ENCODE data around the gene DNM2.
"Not testable (repeated sequence)": the region's sequence is repeated elsewhere in the genome, so short reads cannot be mapped to it uniquely, and the experiment has no call there.

The DNM2 gene

DNA sequence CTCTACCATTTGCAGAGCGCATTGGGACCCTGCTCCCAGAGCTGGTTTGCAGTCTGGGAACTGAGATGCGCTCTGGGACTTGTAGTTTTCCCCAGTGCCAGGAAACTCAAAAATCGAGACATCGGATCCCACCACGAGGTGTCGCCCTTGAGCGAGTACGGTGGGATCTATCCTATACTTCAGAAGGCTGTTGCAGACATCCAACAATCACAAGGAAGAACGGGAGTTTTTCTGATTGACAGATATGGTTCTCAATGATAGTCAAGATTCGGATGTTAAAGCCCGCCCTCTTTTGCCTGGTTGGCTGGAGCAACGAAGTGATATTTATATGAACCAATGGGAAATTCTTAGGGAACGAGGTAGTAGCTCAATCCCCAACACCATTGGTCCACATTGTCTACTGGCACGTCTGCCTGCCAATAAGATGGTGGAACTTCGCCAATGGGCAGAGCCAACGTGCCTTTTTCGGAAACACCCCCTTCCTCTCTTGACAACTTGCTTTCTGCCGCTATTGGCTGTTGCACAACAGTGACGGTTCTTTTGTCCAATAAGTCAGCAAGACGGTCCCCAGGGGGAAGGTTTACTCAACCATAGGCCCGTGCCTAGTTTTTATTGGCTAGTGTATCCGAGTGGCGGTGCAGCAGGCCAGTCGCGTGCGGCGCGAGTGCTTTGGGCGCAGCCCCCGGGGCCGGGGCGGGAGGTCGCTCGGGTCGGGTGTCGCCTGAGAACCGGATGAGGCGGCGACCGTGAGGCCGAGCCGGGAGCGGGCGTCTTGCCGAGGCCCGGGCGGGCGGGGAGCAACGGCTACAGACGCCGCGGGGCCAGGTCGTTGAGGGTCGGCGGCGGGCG, at the start of gene DNM2:
DNM2 (plus strand) TSS at position 724 of the 849 bp plus-strand sequence. CDS start 164 bp downstream, outside the sequence.
- DNase-seq: peak; percentile 97

DNA sequence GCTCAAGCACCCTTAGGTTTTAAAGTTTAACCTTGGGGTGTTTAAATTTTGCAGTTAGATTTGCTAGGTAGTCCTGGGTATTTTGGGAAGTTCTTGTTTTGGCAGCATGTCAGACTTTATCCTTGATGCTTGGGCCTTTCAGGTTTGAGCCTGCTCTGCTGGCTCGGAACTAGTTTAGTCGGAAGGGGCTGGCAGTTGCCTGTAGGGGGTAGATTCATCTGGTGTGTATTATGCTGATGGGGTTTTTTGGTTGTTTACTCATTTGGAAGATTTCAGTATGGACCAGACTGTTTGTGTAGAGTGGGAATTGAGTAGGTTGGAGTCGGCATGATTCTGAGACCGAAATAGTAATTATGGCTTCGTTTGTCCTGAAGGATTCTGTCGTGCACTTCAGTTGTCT, 48.6 kb upstream of the DNM2 start:
- no peak for DNase-seq

DNA sequence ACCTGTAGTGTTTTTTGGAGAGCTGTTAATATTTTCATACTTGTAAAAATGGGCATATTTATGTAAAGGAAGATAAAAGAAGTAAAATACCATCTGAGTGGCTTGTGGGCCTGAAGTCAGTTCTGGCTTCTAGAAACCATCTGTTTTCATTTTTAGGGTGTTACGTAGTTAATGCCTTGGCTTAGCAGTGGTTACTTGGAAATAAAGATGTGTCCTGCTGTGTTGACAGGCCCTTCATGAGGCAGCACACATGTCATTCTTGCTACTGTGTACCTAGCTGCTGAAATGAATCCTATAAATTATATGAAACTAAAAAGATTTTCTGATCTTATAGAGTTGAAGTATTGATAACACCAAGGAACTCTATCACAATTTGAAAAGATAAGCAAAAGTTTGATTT, 47.7 kb upstream of the DNM2 start:
- DNase-seq: no peak

DNA sequence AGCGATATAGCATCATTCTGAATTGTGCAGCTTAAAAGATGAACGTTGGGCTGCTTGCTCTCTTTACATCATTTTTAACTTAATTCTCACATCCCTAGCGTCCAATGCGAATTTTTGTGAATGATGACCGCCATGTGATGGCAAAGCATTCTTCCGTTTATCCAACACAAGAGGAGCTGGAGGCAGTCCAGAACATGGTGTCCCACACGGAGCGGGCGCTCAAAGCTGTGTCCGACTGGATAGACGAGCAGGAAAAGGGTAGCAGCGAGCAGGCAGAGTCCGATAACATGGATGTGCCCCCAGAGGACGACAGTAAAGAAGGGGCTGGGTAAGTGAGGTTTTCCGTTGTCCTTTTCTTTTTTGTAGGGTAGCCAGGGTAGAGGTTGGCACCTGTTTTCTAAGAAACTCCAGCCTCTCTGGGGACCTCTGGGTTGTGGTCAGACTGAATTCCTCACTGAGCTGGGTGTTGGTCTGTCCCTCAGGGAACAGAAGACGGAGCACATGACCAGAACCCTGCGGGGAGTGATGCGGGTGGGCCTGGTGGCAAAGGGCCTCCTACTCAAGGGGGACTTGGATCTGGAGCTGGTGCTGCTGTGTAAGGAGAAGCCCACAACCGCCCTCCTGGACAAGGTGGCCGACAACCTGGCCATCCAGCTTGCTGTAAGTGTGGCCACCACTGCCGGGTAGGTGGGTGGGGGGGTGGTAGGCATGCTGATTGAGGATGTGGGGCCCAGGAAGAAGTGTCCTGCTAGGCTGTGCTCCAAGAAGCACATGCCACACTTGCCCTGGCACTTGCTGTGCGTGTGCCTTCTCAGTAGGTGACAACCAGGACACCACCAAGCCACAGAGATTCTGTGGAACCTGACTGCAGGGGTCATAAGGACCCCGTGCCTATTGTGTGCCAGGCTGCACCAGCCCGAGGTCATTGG, 46.7 kb upstream of the DNM2 start:
- no peak for DNase-seq

DNA sequence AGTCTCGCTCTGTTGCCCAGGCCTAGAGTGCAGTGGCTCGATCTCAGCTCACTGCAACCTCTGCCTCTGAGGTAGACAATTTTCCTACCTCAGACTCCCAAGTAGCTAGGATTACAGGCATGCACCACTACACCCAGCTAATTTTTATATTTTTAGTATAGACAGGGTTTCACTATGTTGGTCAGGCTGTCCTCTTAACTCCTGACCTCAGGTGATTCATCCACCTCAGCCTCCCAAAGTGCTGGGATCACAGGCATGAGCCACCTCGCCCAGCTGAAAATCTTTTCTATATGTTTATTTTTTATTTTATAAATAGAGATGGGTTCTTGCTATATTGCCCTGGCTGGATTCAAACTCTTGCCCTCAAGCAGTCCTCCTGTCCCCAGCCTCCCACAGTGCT, 46.0 kb upstream of the DNM2 start:
- DNase-seq: not testable (repeated sequence)

DNA sequence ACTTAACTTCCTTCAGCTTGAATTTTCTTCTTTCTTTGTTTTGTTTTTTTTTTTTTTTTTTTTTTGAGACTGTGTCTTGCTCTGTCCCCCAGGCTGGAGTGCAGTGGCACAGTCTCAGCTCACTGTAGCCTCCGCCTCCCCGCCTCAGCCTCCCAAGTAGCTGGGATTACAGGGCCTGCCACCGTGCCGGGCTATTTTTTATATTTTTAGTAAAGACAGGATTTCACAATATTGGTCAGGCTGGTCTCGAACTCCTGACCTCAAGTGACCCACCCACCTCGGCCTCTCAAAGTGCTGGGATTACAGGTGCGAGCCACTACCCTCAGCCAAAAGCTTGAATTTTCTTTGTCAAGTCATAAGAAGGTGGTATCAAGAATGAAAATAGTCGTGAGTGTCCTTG, 42.7 kb upstream of the DNM2 start:
- DNase-seq: not testable (repeated sequence)

DNA sequence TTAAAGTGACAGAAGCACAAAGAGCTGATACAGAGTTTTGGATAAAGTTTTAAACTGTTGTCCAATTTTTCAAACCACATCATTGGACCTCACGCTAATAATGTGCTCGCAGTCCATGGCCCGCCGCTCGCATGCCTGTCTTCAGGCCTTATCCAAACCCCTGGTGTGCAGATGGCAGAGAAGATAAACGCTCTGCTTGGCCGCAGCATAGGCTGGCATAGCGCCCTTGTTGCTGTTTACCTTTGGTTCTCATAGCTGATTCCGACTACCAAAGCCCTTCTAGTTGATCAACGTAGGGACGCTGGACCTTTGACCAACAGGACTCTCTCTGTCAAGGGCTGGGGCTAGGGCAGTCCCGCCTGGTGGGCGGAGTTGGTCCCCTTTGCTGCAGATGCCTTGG, 40.1 kb upstream of the DNM2 start:
- no peak for DNase-seq

DNA sequence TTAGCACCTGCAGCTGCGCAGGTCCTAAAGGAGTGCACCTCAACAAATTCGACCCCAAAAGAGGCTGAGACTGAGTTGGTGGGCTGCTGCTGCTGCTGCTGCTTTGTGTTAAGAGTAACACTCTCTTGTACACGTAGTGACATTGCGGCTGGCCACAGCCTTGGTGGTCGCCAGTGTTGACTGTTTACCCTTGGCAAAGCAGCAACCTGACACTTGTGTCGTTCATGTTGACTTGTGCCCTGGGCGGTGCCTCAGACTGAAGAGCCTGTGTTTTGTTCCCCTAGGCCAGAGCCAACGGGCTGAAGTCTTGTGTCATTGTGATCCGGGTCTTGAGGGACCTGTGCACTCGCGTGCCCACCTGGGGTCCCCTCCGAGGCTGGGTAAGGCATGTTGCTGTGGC, 39.1 kb upstream of the DNM2 start:
- no peak for DNase-seq

DNA sequence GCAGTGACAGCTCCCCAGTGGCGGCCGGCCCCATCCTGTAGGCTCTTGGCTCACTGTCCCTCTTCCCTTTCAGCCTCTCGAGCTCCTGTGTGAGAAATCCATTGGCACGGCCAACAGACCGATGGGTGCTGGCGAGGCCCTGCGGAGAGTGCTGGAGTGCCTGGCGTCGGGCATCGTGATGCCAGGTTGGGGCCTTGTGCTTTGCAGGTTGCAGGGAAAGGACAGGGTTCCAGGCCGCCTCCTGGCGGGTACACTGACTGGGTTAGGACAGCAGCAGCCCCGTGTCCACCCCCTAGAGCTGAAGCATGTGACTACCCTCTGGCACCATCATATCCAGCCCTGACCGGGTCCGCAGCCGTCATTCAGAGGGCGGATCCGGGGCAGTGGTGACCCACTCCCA, 38.1 kb upstream of the DNM2 start:
- no peak for DNase-seq

DNA sequence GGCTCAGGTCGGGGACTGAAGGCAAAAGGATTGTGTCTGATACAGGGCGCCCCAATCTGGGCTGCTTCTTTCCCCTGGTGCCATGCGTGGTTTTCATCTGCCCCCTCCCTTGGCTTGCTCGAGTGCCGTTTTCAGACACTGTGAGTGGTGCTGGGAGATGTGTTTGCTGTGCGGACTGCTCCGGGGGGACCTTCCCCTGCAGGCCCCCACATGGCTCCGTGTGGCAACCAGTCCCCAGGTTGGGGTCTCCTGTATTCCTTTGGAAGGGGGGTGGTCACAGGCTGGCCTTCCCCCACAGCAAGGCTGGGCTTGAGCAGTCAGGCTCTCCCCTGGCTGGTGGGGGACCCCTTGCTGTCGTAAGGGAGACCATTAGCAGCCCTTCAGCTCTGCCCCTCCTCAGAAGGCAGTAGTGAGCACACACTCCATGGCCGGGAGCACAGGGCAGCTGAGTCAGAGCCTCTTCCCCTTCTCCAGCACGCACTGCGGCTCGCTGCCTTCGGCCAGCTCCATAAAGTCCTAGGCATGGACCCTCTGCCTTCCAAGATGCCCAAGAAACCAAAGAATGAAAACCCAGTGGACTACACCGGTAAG, 37.2 kb upstream of the DNM2 start:
- no peak for DNase-seq

DNA sequence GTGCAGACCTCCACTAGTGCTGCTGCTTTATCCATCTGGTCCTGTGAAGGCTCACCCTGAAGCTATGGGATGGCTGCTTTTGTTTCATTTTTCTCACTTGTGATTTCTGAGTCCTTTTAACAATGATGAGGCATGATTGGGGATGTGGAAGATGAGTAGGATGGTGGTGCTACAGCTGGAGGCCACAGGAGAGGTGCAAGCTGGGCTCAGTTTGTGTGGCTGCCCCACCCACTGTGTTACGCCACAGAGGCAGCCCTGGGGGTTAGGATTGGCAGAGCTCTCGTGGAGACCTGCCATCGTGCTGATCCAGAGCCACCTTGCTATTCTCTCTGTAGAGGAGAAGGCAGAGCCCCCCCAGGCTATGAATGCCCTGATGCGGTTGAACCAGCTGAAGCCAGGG, 36.2 kb upstream of the DNM2 start:
- no peak for DNase-seq

DNA sequence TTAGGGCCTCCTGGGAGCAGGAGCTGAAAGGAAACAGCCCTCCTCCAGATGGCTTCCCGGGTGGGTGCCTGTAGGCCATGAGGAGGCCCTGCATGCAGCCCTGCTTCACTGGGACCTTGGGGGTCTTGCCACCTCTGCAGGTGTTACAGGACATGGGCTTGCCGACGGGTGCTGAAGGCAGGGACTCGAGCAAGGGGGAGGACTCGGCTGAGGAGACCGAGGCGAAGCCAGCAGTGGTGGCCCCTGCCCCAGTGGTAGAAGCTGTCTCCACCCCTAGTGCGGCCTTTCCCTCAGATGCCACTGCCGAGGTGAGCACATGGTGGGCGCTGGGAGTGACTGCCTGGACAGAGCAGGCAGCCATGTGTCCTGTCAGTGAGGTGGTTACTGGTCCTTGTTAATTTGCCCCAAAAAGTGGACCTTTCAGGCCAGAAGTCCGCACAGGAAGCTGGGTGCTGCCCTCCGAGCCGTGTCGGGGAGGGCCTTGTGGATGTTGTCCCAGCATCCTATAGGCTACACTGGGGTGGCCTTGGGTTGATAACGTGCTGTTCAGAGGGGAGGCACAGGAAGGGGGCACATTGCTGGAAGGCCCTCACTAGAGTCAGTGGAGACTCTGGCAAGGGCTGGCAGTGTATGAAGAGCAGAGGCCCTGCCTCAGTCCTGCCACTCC, 35.3 kb upstream of the DNM2 start:
- no peak for DNase-seq

DNA sequence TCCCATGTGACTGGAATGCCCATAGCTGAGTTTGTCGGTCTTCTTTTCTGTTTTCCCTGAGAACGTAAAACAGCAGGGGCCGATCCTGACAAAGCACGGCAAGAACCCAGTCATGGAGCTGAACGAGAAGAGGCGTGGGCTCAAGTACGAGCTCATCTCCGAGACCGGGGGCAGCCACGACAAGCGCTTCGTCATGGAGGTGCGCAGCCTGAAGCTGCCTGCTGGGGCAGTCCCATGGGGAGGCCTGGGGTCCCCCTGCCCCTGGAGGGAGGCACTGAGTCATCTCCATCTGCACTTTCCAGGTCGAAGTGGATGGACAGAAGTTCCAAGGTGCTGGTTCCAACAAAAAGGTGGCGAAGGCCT, 34.8 kb upstream of the DNM2 start:
- no peak for DNase-seq

DNA sequence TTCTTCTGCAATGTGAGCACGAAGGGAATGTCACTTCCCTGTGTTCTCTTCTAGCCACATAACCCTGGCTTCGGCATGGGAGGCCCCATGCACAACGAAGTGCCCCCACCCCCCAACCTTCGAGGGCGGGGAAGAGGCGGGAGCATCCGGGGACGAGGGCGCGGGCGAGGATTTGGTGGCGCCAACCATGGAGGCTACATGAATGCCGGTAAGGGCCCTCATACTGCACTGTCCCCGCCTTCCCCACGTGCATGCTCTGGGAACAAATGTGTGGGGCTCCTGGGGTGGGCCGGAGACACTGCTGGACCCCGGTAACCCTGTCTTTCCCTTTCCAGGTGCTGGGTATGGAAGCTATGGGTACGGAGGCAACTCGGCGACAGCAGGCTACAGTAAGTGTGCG, 34.3 kb upstream of the DNM2 start:
- no peak for DNase-seq

DNA sequence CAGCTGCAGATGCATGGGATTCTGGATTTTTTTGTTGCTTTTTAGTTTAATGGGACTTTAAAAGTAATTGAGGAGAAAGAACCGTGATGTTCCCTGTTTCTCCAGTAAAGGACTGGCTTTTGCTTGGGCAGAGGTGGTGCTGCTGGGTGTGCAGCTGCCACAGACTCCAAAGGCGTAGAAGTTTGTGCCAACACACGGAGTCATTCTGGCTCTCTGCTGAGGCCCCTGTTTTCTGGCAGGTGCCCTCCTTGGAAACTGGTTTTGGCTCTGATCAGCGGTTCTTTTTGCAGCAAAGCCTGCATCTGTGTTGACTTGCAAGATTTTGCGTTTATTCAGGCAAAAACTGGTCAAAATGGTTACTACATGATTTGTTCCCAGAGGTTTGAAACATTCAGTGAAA, 32.7 kb upstream of the DNM2 start:
- DNase-seq: no peak

DNA sequence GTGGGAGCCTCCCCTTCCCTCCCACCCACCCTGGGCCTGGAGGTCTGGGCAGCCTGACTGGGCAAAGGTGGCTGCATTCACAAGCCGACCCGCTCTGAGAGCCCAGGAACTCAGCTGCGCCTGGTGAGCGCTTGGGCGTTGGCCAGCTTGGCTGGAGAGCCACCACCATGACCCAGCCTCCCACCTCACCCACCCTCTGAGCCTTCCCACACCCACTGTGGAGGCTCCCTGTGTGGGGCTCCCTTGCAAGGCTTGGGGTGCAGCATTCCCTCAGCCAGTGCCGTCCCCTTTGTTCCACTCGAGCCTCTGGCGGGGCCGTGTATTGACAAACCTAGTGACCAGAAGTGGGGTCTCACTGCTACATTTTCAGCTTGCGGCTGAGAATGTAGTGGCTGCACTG, 31.7 kb upstream of the DNM2 start:
- DNase-seq: no peak

DNA sequence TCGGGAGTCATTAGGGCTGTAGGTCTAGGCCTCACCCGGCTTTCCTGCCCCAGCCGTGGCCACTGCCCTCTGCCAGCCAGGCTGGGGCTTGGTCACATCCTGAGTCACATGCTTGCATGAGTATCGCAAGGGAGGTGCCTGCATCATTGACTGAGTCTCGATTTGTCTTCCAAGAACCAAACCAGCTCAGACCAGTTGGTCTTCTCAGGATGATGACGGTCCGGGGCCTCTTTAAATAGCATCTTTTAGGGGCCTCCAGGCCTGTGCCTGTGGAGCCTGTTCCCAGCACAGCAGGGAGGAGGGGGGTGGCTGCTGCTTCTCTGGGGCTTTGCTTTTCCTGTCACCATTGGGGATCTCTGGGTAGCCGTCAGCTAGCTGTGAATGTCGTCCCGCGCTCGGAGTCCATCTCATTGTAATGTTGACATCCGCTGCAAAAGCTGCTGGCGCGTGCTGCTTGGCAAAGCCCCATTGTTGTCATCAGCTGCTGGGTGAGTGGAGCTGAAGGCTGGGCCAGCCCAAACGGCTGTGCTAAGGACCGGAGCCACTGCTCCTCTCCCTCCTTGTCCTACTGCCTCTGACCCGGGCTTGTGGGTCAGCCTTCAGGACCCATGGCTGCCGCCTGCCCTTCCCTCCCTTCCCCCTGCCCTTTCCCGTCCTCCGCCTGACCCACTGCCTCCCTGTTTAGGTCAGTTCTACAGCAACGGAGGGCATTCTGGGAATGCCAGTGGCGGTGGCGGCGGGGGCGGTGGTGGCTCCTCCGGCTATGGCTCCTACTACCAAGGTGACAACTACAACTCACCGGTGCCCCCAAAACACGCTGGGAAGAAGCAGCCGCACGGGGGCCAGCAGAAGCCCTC, 31.0 kb upstream of the DNM2 start:
- no peak for DNase-seq

DNA sequence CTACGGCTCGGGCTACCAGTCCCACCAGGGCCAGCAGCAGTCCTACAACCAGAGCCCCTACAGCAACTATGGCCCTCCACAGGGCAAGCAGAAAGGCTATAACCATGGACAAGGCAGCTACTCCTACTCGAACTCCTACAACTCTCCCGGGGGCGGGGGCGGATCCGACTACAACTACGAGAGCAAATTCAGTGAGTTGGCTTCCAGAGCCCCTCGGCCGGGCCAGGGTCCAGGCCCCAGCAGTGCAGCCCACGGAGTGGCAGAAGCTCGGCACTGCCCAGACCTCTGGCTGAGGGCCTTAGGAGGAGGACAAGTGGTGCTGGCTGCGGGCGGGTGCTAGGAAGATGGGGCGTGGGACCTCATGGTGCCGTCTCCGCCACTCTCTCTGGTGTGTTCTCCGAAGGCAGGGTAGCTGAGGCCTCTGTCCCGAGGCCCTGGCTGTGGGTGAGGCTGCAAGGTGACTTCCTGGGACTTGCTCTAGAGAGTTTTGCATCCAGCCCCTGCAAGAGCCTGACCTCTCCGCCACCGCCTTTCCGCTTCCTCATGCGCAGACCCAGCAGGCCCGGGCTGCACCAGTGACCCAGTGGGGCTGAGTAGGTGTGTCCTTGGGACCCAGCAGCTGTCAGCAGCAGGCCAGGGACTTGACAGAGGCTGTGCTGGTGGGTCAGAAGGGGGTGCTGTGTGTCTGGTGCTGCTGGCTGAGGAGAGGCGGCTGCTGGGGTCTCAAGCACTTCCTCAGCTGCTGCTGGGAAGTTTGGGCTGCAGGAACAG, 30.2 kb upstream of the DNM2 start:
- no peak for DNase-seq

DNA sequence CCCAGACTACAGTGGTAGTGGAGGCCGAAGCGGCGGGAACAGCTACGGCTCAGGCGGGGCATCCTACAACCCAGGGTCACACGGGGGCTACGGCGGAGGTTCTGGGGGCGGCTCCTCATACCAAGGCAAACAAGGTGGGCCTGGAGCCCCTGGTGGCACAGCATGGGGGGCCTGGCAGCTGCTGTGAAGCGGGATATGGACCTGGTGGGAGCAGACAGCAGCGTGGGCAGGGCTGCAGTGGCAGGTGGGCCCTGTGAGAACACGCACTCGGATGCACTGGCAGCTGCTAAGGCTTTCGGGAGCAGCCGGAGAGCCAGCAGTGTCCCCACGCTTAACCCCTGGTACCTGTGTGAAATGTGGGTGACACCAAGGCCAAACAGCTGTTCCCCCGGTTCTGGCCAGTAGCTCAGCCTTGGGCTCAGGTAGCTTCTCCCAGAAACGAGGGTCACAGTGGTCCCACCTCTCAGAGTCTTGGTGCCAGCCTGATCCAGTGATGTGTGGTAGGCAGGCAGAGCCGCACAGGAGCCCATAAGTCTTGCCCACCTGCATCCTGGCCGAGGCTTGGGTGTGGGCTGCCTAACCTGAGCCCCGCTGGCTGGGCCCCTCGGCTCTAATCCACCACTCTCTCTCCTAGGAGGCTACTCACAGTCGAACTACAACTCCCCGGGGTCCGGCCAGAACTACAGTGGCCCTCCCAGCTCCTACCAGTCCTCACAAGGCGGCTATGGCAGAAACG, 29.2 kb upstream of the DNM2 start:
- DNase-seq: no peak

DNA sequence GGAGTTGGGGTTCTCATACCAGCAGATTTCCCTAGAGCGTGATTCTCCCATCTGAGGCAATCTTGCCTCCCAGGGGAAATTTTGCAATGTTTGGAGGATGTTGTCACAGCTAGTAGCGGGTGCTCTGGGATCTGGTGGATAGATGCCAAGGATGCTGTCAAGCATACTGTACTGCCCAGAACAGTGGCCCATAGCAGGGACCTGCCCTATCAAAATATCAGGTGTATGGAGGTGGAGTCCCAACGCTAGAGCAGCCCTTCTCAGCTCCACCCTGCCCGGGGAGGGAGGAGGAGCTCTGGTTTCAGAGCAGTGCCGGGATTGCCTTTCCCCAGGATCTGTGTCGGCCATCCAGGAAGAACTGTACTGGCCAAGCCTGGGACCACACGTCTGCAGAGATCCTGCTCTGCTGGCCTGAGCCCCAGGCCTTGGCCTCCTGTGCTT, 27.5 kb upstream of the DNM2 start:
- no peak for DNase-seq
